ENCODE data around the gene PANK3.
"Not testable (repeated sequence)": the region's sequence is repeated elsewhere in the genome, so short reads cannot be mapped to it uniquely, and the experiment has no call there.

Gene PANK3

GRCh38 chr5:168591302-168592013 is 12.3 kb upstream of the PANK3 start:
- DNase-seq: no peak

- DNase-seq: no peak
These were observed 11.5 kb upstream of the PANK3 start for GRCh38 chr5:168590666-168591065.

- no peak for DNase-seq
These were observed 8.8 kb upstream of the PANK3 start for GRCh38 chr5:168587987-168588386.

- DNase-seq: no peak
These were observed 6.1 kb upstream of the PANK3 start for GRCh38 chr5:168585119-168585856.

- DNase-seq: no peak
These were observed 4.7 kb upstream of the PANK3 start for GRCh38 chr5:168583742-168584482.

GRCh38 chr5:168580814-168581469 is 1.8 kb upstream of the PANK3 start:
- not testable (repeated sequence) for DNase-seq

- no peak for DNase-seq
These were observed 1.0 kb upstream of the PANK3 start for GRCh38 chr5:168580227-168580508.

- DNase-seq: peak; percentile 88
These were observed 489 bp upstream of the PANK3 start for GRCh38 chr5:168579488-168580226.

GRCh38 chr5:168578006-168578405 is 1.2 kb downstream of the PANK3 start:
- DNase-seq: no peak

GRCh38 chr5:168575391-168576372 is 3.5 kb downstream of the PANK3 start:
- DNase-seq: no peak

GRCh38 chr5:168574156-168574555 is 5.0 kb downstream of the PANK3 start:
- DNase-seq: not testable (repeated sequence)

- not testable (repeated sequence) for DNase-seq
These were observed 5.5 kb downstream of the PANK3 start for GRCh38 chr5:168573663-168574062.

- no peak for DNase-seq
These were observed 8.5 kb downstream of the PANK3 start for GRCh38 chr5:168570490-168571328.

GRCh38 chr5:168568738-168569137 is 10.4 kb downstream of the PANK3 start:
- DNase-seq: no peak

- no peak for DNase-seq
These were observed 15.2 kb downstream of the PANK3 start for GRCh38 chr5:168563959-168564358.

- DNase-seq: no peak
These were observed 16.9 kb downstream of the PANK3 start for GRCh38 chr5:168562279-168562678.

- DNase-seq: no peak
These were observed 21.8 kb downstream of the PANK3 start for GRCh38 chr5:168557389-168557788.

GRCh38 chr5:168553377-168554130 is 25.6 kb downstream of the PANK3 start:
- no peak for DNase-seq

- DNase-seq: no peak
These were observed 27.0 kb downstream of the PANK3 start for GRCh38 chr5:168552146-168552545.

GRCh38 chr5:168550656-168551055 is 28.5 kb downstream of the PANK3 start:
- DNase-seq: no peak
